Suprapubic skin (tissue), 4 donors: ENCODE measurements around the gene AFP. TPM values are rescaled to one million over a fixed set of nuclear protein-coding genes. Genes with fewer than 3 reads are reported as not detected.

Experiments used
- DNase-seq, 2 donors: peaks; one replicate each; pipeline ENCODE4 v3.0.0-alpha.2; 2019; ENCODE audit warnings: low spot score in 2 of 2
- H3K27ac ChIP-seq: fragments of 200-600 bp; sonication (generic); one replicate; pipeline ENCODE4 v1.5.1; 2019
- H3K27me3 ChIP-seq: fragments of 200-600 bp; sonication (generic); one replicate; pipeline ENCODE4 v1.5.1; 2019
- H3K36me3 ChIP-seq: fragments of 200-600 bp; sonication (generic); one replicate; pipeline ENCODE4 v1.5.1; 2019
- H3K4me1 ChIP-seq: fragments of 200-600 bp; sonication (generic); one replicate; pipeline ENCODE4 v1.5.1; 2019
- H3K4me3 ChIP-seq: fragments of 200-600 bp; sonication (generic); one replicate; pipeline ENCODE4 v1.5.1; 2019; ENCODE audit warnings: mild to moderate bottlenecking
- H3K9me3 ChIP-seq: fragments of 200-600 bp; sonication (generic); one replicate; pipeline ENCODE4 v1.5.1; 2019
- CTCF ChIP-seq, 2 donors: fragments of 200-600 bp in 1 of 2; fragments of 450-650 bp in 1 of 2; sonication (generic) in 1 of 2; IDR thresholded peaks; one replicate each; pipeline ENCODE4 v1.5.1; 2016 to 2019; ENCODE audit warnings: antibody characterized with exemption in 2 of 2, mild to moderate bottlenecking in 1 of 2, moderate library complexity in 1 of 2
- EP300 ChIP-seq: sonication (generic); formaldehyde crosslinking; IDR thresholded peaks from one replicate; pipeline ENCODE4 v1.6.1; 2017; ENCODE audit warnings: antibody characterized with exemption
- POLR2A ChIP-seq, 2 donors: fragments of 450-650 bp; IDR thresholded peaks; one replicate each; pipeline ENCODE4 v1.6.1; 2017; ENCODE audit warnings: antibody characterized with exemption in 2 of 2, mild to moderate bottlenecking in 2 of 2, moderate library complexity in 2 of 2
- POLR2AphosphoS5 ChIP-seq, 3 donors: sonication (generic); formaldehyde crosslinking; IDR thresholded peaks; one replicate each; pipeline ENCODE4 v1.6.1; 2017; ENCODE audit warnings: antibody characterized with exemption in 3 of 3
- WGBS: methylation state at CpG from one replicate; pipeline ENCODE4 v1.1.5; 2018; 5-methylcytosine and 5-hydroxymethylcytosine counted together
- total RNA-seq, 4 donors: library from RNA; depleted of rRNA; stranded (reverse); fragments of >200 nt; gene quantifications; one replicate each; pipeline ENCODE4 v1.1.0, GENCODE V29; 2016

Gene AFP
- total RNA-seq, 4 donors from 2014 or later: not detected

- H3K27ac ChIP-seq: no peak overlapping the region
- no peaks in the 10 kb centered on the region for H3K4me1 ChIP-seq
- H3K27me3 ChIP-seq: no peaks in the 10 kb centered on the region
- H3K36me3 ChIP-seq: no peaks in the 10 kb centered on the region
- H3K4me3 ChIP-seq: no peak overlapping the region
- H3K9me3 ChIP-seq: no peaks in the 10 kb centered on the region
- TF ChIP-seq POLR2A (IDR thresholded peaks at IDR 0.05) (no peak), CTCF (IDR thresholded peaks at IDR 0.05) (no peak), EP300 (no peak), POLR2AphosphoS5 (IDR thresholded peaks at IDR 0.05) (no peak)
- WGBS: 61% methylated on average over 5 of the region's 5 CpGs
- DNase-seq: no peak
Observed at GRCh38 chr4:73501664-73502265, 65.7 kb downstream of the AFP start.

- no peak for TF ChIP-seq CTCF (IDR thresholded peaks at IDR 0.05)
- no peak for TF ChIP-seq POLR2AphosphoS5 (IDR thresholded peaks at IDR 0.05)
- no peak for TF ChIP-seq EP300
- TF ChIP-seq POLR2A (IDR thresholded peaks at IDR 0.05): no peak
- Histone ChIP-seq H3K9me3 (no peaks in the 10 kb centered on the region), H3K27ac (no peak overlapping the region), H3K36me3 (no peaks in the 10 kb centered on the region), H3K27me3 (no peaks in the 10 kb centered on the region), H3K4me1 (no peaks in the 10 kb centered on the region), H3K4me3 (no peak overlapping the region)
- DNase-seq: no peak
- 84% methylated on average over 2 of the region's 2 CpGs for WGBS
Observed at GRCh38 chr4:73505567-73505966, 69.5 kb downstream of the AFP start.

Other genes starting within 250 kb of the AFP start
- gene ANKRD17, start 177.4 kb upstream of the AFP start, total RNA-seq: 10 to 100 TPM; 68.2 to 80.2 (median 71.1) TPM
- gene ALB, start 31.9 kb upstream of the AFP start, total RNA-seq: 10 to 100 TPM in 1 of 4 donors, not detected in 3; 84.5 TPM
- not detected for gene AFM, start 45.5 kb downstream of the AFP start, total RNA-seq
- 10 to 100 TPM in 3 of 4 donors, 1 to 10 TPM in 1; 6.0 to 15.6 (median 13.5) TPM for gene RASSF6, start 184.2 kb downstream of the AFP start, total RNA-seq